DOHH2 (cell line): ENCODE data around the gene BUD23.

Experiments
- H3F3A ChIP-seq: fragments of 200-600 bp; sonication (generic), shearing (Covaris generic); 2 replicates; pipeline ENCODE4 v1.6.0; 2016; ENCODE audit warnings: antibody characterized with exemption, mild to moderate bottlenecking; ENCODE audit not compliant: control insufficient read depth, insufficient read depth
- H3K27ac ChIP-seq: fragments of 200-600 bp; sonication (generic); 2 replicates; pipeline ENCODE4 v1.5.1; 2014; ENCODE audit warnings: low read depth, mild to moderate bottlenecking, low read length, moderate library complexity
- H3K27me3 ChIP-seq: fragments of 200-600 bp; sonication (generic); 2 replicates; pipeline ENCODE4 v1.6.1; 2014; ENCODE audit warnings: mild to moderate bottlenecking, low read length, mixed read lengths; ENCODE audit not compliant: control insufficient read depth
- H3K36me3 ChIP-seq: fragments of 200-600 bp; sonication (generic); 2 replicates; pipeline ENCODE4 v1.6.1; 2014; ENCODE audit warnings: mild to moderate bottlenecking, low read length, moderate library complexity, mixed read lengths; ENCODE audit not compliant: control insufficient read depth
- H3K4me1 ChIP-seq: fragments of 200-600 bp; sonication (generic); 2 replicates; pipeline ENCODE4 v1.6.1; 2014; ENCODE audit warnings: mild to moderate bottlenecking, low read length, mixed read lengths; ENCODE audit not compliant: control insufficient read depth
- H3K4me2 ChIP-seq: fragments of 200-600 bp; sonication (generic); 2 replicates; pipeline ENCODE4 v1.6.0; 2014; ENCODE audit warnings: mild to moderate bottlenecking, low read length, moderate library complexity
- H3K4me3 ChIP-seq: fragments of 200-600 bp; sonication (generic); 2 replicates; pipeline ENCODE4 v1.5.1; 2014; ENCODE audit warnings: mild to moderate bottlenecking, low read length, mixed read lengths
- H3K79me2 ChIP-seq: fragments of 200-600 bp; sonication (generic); 2 replicates; pipeline ENCODE4 v1.6.1; 2014; ENCODE audit warnings: mild to moderate bottlenecking, low read length, mixed read lengths; ENCODE audit not compliant: control insufficient read depth
- H3K9me2 ChIP-seq: fragments of 200-600 bp; sonication (generic); replicated peaks from 2 replicates; pipeline ENCODE4 v1.6.1; 2014; ENCODE audit warnings: mild to moderate bottlenecking, low read length, mixed read lengths; ENCODE audit not compliant: control insufficient read depth
- H3K9me3 ChIP-seq: fragments of 200-600 bp; sonication (generic); 2 replicates; pipeline ENCODE4 v1.6.1; 2014; ENCODE audit warnings: antibody characterized with exemption, low read length, mixed read lengths; ENCODE audit not compliant: control insufficient read depth, insufficient read depth
- H4K20me1 ChIP-seq: fragments of 200-600 bp; sonication (generic); 2 replicates; pipeline ENCODE4 v1.6.0; 2014; ENCODE audit warnings: low read depth, mild to moderate bottlenecking, antibody characterized with exemption, low read length, moderate library complexity; ENCODE audit not compliant: control insufficient read depth, insufficient read depth
- CTCF ChIP-seq: fragments of 200-600 bp; sonication (generic); IDR thresholded peaks from one replicate; pipeline ENCODE4 v1.5.1; 2014; ENCODE audit warnings: antibody characterized with exemption, mild to moderate bottlenecking, low read depth, low read length; ENCODE audit not compliant: poor library complexity, severe bottlenecking
- EZH2phosphoT487 ChIP-seq: fragments of 200-600 bp; sonication (generic); IDR thresholded peaks from 2 replicates; pipeline ENCODE4 v1.6.1; 2017; ENCODE audit warnings: borderline replicate concordance, mild to moderate bottlenecking, antibody characterized with exemption, low read length, moderate library complexity, mixed read lengths

BUD23 gene

GRCh38 chr7:73668886-73669230, 14.5 kb upstream of the BUD23 start:
- Histone ChIP-seq H3K4me3 (peak overlapping the region; percentile 69), H3K27ac (peak overlapping the region; percentile 9; the same call in 1 of the 2 replicates), H3K36me3 (no peaks in the 10 kb centered on the region), H3K27me3 (peaks cover 13% of the 10 kb centered on the region), H3K4me1 (peaks cover 15% of the 10 kb centered on the region), H3K9me3 (no peaks in the 10 kb centered on the region), H3K9me2 (no peaks in the 10 kb centered on the region), H3K4me2 (peak overlapping the region; percentile 83), H3K79me2 (no peaks in the 10 kb centered on the region), H3F3A (no peaks in the 10 kb centered on the region), H4K20me1 (peaks cover 6% of the 10 kb centered on the region; the same call in 1 of the 2 replicates)
- TF ChIP-seq EZH2phosphoT487 = no peak
- TF ChIP-seq CTCF = no peak

GRCh38 chr7:73669288-73669701, 14.1 kb upstream of the BUD23 start:
- Histone ChIP-seq H3K27me3 (peaks cover 11% of the 10 kb centered on the region), H3K4me2 (peak overlapping the region; percentile 83), H3K36me3 (no peaks in the 10 kb centered on the region), H3K79me2 (no peaks in the 10 kb centered on the region), H3K4me1 (peaks cover 15% of the 10 kb centered on the region), H4K20me1 (peaks cover 6% of the 10 kb centered on the region; the same call in 1 of the 2 replicates), H3K27ac (no peak overlapping the region), H3K9me3 (no peaks in the 10 kb centered on the region), H3K4me3 (peak overlapping the region; percentile 69), H3K9me2 (no peaks in the 10 kb centered on the region), H3F3A (no peaks in the 10 kb centered on the region)
- TF ChIP-seq CTCF = no peak
- TF ChIP-seq EZH2phosphoT487 = no peak

GRCh38 chr7:73669858-73670385, 13.5 kb upstream of the BUD23 start:
- TF ChIP-seq EZH2phosphoT487 (no peak), CTCF (no peak)
- Histone ChIP-seq H3K9me2 (no peaks in the 10 kb centered on the region), H3K27ac (no peak overlapping the region), H3K79me2 (no peaks in the 10 kb centered on the region), H3K4me2 (no peak overlapping the region), H3K4me1 (peaks cover 15% of the 10 kb centered on the region), H3K27me3 (peaks cover 7% of the 10 kb centered on the region), H4K20me1 (peaks cover 6% of the 10 kb centered on the region; the same call in 1 of the 2 replicates), H3F3A (peaks cover 1% of the 10 kb centered on the region; the same call in 1 of the 2 replicates), H3K36me3 (no peaks in the 10 kb centered on the region), H3K9me3 (no peaks in the 10 kb centered on the region), H3K4me3 (no peak overlapping the region)
